Pancreas (tissue), 10 donors: ENCODE data around the gene EPX. TPM values are rescaled to one million over a fixed set of nuclear protein-coding genes. Genes with fewer than 3 reads are reported as not detected.

ENCODE experiments used
- ATAC-seq, 4 donors: fragments of 200-7000 bp; cut with Tn5 transposase; one replicate each; pipeline versions ENCODE4 v1.8.0 to v1.9.1; 2020; ENCODE audit warnings: mild to moderate bottlenecking in 4 of 4, moderate library complexity in 4 of 4
- DNase-seq, 6 donors: peaks; one replicate each; pipeline ENCODE4 v3.0.0-alpha.2; 2020
- FAIRE-seq: peaks from 2 replicates; lab custom pipeline; 2012; peaks lifted over from hg19 to GRCh38; lab: Jason Lieb, UNC
- H3K27ac ChIP-seq, 4 donors: fragments of 200-600 bp; sonication (generic); 1 replicate in 3 of 4; 2 replicates in 1 of 4; pipeline versions ENCODE4 v1.5.0 to v1.8.0; 2020
- H3K27me3 ChIP-seq, 4 donors: fragments of 200-600 bp; one replicate each; pipeline ENCODE4 v1.8.0; 2021
- H3K36me3 ChIP-seq, 3 donors: fragments of 200-600 bp; sonication (generic) in 1 of 3; one replicate each; pipeline versions ENCODE4 v1.5.0 to v1.8.0; 2020 to 2021
- H3K4me1 ChIP-seq, 3 donors: fragments of 200-600 bp; one replicate each; pipeline ENCODE4 v1.8.0; 2021
- H3K4me3 ChIP-seq, 4 donors: fragments of 200-600 bp; sonication (generic) in 2 of 4; one replicate each; pipeline versions ENCODE4 v1.5.0 to v1.8.0; 2020 to 2021
- H3K9me3 ChIP-seq, 4 donors: fragments of 200-600 bp; one replicate each; pipeline ENCODE4 v1.8.0; 2021
- CTCF ChIP-seq, 4 donors: fragments of 200-600 bp; sonication (generic) in 3 of 4; IDR thresholded peaks; one replicate each; pipeline versions ENCODE4 v1.5.0 to v1.8.0; 2021; ENCODE audit warnings: antibody characterized with exemption in 4 of 4
- WGBS, 2 donors: extraction: QIAGEN DNeasy Blood & Tissue Kit; methylation state at CpG; one replicate each; pipeline ENCODE4 v1.1.7; 2013; 5-methylcytosine and 5-hydroxymethylcytosine counted together
- intact Hi-C, 3 donors: fragments of 100-400 bp; cut with DNase I; formaldehyde crosslinking; loops; one replicate each; pipeline versions ENCODE4 v1.11.1 to v1.14.2; 2022
- polyA plus RNA-seq, 2 donors: library from polyadenylated mRNA; stranded (reverse); fragments of 200-250 nt; gene quantifications; one replicate each; pipeline ENCODE4 v1.2.3, GENCODE V29; 2013
- total RNA-seq, 6 donors: library from RNA; stranded (reverse); fragmentation: NEBNext Ultra II Directional in 4 of 6; extraction: Animal tissue kit (Norgen Biotek cat#: 25700) in 4 of 6; gene quantifications; one replicate each; pipeline versions ENCODE4 v1.2.1 to v1.2.4, GENCODE V29; 2021 to 2023
- donor health status: healthy with polysubstance abuse.
- donor health status: DM: no; HTN: no; CAD: no; lungs with moderate emphysema.
- donor health status: DM: no; HTN: no; CAD: no.
- donor health status: control.
- donor health status: control.
- donor health status: Bipolar disorder and iron deficiency.
- donor health status: DM: yes; HTN: yes; CAD: no.
- donor health status: DM: no; HTN: no; CAD: no.
- donor health status: DM: no; HTN: no; CAD: no.
- donor health status: DM: yes; HTN: yes; CAD: no.

The EPX gene
- total and polyA plus RNA-seq, 8 donors: not detected

- Histone ChIP-seq H3K9me3 (no peaks in the 10 kb centered on the region), H3K36me3 (no peaks in the 10 kb centered on the region), H3K27ac (no peak overlapping the region), H3K4me3 (no peak overlapping the region), H3K4me1 (no peaks in the 10 kb centered on the region), H3K27me3 (peaks cover 0 to 4% (median 0%) of the 10 kb centered on the region in 4 donors)
- TF ChIP-seq CTCF (IDR thresholded peaks at IDR 0.05): peak; percentile 26 to 40 (median 32)
- intact Hi-C loops: no loop called here
- DNase-seq (peak in 5 of 6 donors; percentile 20 to 71 (median 57)), FAIRE-seq (no peak), ATAC-seq (peak; percentile 75 to 93 (median 84))
- WGBS, 2 donors: 29 to 40% methylated on average over 14 of the region's 14 CpGs
These were observed 7.6 kb downstream of the EPX start for GRCh38 chr17:58200024-58200633.

DNA sequence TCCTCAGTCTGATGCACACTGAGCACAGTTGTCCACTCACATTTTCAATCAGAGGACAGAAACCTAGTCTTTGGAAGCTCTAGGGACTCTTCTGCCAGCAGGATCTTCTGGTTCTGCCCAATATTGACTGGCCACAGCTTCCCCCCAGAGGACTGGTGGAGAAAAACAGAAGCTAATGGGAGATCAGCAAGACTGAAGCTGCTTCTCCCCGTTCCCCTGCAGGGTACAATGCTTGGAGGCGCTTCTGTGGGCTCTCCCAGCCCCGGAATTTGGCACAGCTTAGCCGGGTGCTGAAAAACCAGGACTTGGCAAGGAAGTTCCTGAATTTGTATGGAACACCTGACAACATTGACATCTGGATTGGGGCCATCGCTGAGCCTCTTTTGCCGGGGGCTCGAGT is 10.3 kb downstream of the EPX start:
- Histone ChIP-seq H3K9me3 (no peaks in the 10 kb centered on the region), H3K36me3 (peaks cover 0 to 6% (median 0%) of the 10 kb centered on the region in 3 donors), H3K4me3 (no peak overlapping the region), H3K27ac (no peak overlapping the region), H3K27me3 (peaks cover 0 to 4% (median 0%) of the 10 kb centered on the region in 4 donors), H3K4me1 (no peaks in the 10 kb centered on the region)
- FAIRE-seq: no peak
- no peak for DNase-seq
- TF ChIP-seq CTCF (IDR thresholded peaks at IDR 0.05): no peak
- ATAC-seq: no peak
- 80 to 84% methylated on average over 7 of the region's 7 CpGs for WGBS, 2 donors
- intact Hi-C loops: no loop called here

GRCh38 chr17:58204796-58205195 is 12.3 kb downstream of the EPX start:
- no peak for TF ChIP-seq CTCF (IDR thresholded peaks at IDR 0.05)
- Histone ChIP-seq H3K4me1 (no peaks in the 10 kb centered on the region), H3K27ac (no peak overlapping the region), H3K36me3 (peaks cover 0 to 12% (median 0%) of the 10 kb centered on the region in 3 donors), H3K4me3 (no peak overlapping the region), H3K27me3 (no peaks in the 10 kb centered on the region), H3K9me3 (no peaks in the 10 kb centered on the region)
- no peak for ATAC-seq
- FAIRE-seq: no peak
- WGBS, 2 donors: 84 to 93% methylated on average over 5 of the region's 5 CpGs
- DNase-seq: no peak
- intact Hi-C loops: no loop called here

DNA sequence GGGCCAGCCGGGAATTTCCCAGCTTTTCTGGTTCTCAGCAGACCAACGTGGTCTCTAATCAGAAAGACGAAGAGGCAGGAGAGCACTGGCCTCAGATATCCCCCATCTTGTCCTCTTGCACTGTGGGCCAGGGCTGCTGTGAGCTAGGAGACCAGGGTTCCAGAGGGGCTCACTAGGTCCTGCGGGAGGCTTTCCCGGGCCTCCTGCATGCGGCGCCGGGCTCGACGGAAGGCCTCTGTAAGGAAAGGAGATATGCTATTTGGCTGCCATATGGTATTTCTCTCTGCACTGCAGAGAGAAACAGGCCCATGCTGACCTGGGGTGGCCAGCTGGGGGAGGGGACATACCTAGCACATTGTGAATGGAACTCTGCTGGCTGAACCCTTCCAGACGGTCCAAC is 13.4 kb downstream of the EPX start:
- no peak for TF ChIP-seq CTCF (IDR thresholded peaks at IDR 0.05)
- H3K4me1 ChIP-seq: no peaks in the 10 kb centered on the region
- DNase-seq (no peak), ATAC-seq (no peak), FAIRE-seq (no peak)
- no peak overlapping the region for H3K4me3 ChIP-seq
- H3K27ac ChIP-seq: no peak overlapping the region
- no peaks in the 10 kb centered on the region for H3K27me3 ChIP-seq
- 89 to 95% methylated on average over 11 of the region's 11 CpGs for WGBS, 2 donors
- no peaks in the 10 kb centered on the region for H3K9me3 ChIP-seq
- peaks cover 0 to 22% (median 0%) of the 10 kb centered on the region in 3 donors for H3K36me3 ChIP-seq
- intact Hi-C loops: no loop called here

DNA sequence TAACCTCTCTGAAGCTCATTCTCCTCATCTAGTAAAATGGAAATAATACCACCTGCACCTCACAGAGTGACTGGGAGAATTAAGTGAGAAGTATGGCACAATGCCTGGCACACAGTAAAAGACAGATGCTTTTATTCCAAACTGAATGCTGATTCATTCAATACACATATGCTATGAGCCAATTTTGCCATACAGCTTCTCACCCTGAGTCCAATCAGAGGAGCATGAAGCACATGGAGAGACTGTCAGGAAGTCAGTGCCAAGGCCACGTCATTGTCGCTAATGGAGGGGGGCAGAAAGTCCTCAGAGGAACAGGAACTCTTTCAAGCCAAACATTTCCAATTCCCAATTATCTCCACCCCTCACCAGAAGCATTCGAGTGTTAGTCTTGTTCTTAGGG is 14.9 kb downstream of the EPX start:
- intact Hi-C loops: no loop called here
- no peaks in the 10 kb centered on the region for H3K4me1 ChIP-seq
- FAIRE-seq: no peak
- H3K4me3 ChIP-seq: no peak overlapping the region
- TF ChIP-seq CTCF (IDR thresholded peaks at IDR 0.05): no peak
- no peak for DNase-seq
- H3K27ac ChIP-seq: no peak overlapping the region
- peaks cover 0 to 35% (median 0%) of the 10 kb centered on the region in 3 donors for H3K36me3 ChIP-seq
- no peaks in the 10 kb centered on the region for H3K27me3 ChIP-seq
- 85 to 86% methylated on average over 3 of the region's 3 CpGs for WGBS, 2 donors
- no peak for ATAC-seq
- H3K9me3 ChIP-seq: no peaks in the 10 kb centered on the region
